ENCODE measurements around the gene TMEM125. TPM values are rescaled to one million over a fixed set of nuclear protein-coding genes. Genes with fewer than 3 reads are reported as not detected.

Gene TMEM125
- polyA plus RNA-seq, 1 of the 3 experiments (the other 2 are of a cell fraction) = not detected

- no peak overlapping the region for H3K4me2 ChIP-seq
- H3K27me3 ChIP-seq (ENCODE audit: insufficient read depth) = peaks cover 2% of the 10 kb centered on the region; the same call in 1 of the 2 replicates
- no peaks in the 10 kb centered on the region for H3K79me2 ChIP-seq (ENCODE audit: insufficient read depth)
- 71% methylated on average over 12 of the region's 15 CpGs for whole genome bisulfite sequencing (ENCODE audit: low lambda C conversion rate)
- no peaks in the 10 kb centered on the region for H3F3A ChIP-seq (replicated peaks; ENCODE audit: insufficient read depth)
- no peaks in the 10 kb centered on the region for H3K36me3 ChIP-seq (replicated peaks in 1 of 2; ENCODE audit: control insufficient read depth in 1 of 2, insufficient read depth in 2 of 2, low read length in 1 of 2)
- no peak for DNase-seq
- no peak overlapping the region for H3K27ac ChIP-seq (ENCODE audit: low read depth in 2 of 2, low read length in 1 of 2)
- no peak overlapping the region for H2AFZ ChIP-seq (ENCODE audit: low read depth)
- ChIA-PET CTCF (interaction anchor here (1.4 kb wide), 1 partner anchor 56 kb away, joined by 5 read pairs; no protein-coding TSS in a partner anchor), POLR2A (interaction anchor here (0.6 kb wide), 1 partner anchor 304 kb away, joined by 3 read pairs; no protein-coding TSS in a partner anchor)
- TF ChIP-seq, protein P1, sequence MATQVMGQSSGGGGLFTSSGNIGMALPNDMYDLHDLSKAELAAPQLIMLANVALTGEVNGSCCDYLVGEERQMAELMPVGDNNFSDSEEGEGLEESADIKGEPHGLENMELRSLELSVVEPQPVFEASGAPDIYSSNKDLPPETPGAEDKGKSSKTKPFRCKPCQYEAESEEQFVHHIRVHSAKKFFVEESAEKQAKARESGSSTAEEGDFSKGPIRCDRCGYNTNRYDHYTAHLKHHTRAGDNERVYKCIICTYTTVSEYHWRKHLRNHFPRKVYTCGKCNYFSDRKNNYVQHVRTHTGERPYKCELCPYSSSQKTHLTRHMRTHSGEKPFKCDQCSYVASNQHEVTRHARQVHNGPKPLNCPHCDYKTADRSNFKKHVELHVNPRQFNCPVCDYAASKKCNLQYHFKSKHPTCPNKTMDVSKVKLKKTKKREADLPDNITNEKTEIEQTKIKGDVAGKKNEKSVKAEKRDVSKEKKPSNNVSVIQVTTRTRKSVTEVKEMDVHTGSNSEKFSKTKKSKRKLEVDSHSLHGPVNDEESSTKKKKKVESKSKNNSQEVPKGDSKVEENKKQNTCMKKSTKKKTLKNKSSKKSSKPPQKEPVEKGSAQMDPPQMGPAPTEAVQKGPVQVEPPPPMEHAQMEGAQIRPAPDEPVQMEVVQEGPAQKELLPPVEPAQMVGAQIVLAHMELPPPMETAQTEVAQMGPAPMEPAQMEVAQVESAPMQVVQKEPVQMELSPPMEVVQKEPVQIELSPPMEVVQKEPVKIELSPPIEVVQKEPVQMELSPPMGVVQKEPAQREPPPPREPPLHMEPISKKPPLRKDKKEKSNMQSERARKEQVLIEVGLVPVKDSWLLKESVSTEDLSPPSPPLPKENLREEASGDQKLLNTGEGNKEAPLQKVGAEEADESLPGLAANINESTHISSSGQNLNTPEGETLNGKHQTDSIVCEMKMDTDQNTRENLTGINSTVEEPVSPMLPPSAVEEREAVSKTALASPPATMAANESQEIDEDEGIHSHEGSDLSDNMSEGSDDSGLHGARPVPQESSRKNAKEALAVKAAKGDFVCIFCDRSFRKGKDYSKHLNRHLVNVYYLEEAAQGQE (IDR thresholded peaks at IDR 0.05; ENCODE audit: low read depth, low read length) = no peak
- TF ChIP-seq USF1 (IDR thresholded peaks at IDR 0.05; ENCODE audit: borderline replicate concordance, low read depth) = no peak
- TF ChIP-seq GABPA (IDR thresholded peaks at IDR 0.05; ENCODE audit: low read depth) = no peak
- no peak for TF ChIP-seq ELF1 (IDR thresholded peaks at IDR 0.05)
- TF ChIP-seq USF2 (IDR thresholded peaks at IDR 0.05; ENCODE audit: borderline replicate concordance, low read depth, low read length) = no peak
- TF ChIP-seq MEF2A (IDR thresholded peaks at IDR 0.05; ENCODE audit: borderline replicate concordance, low read depth) = no peak
- TF ChIP-seq SMC3 (IDR thresholded peaks at IDR 0.05; ENCODE audit: low read depth, low read length) = no peak
- TF ChIP-seq FOXM1 (IDR thresholded peaks at IDR 0.05; ENCODE audit: low read depth) = no peak
- no peak for TF ChIP-seq RXRA (IDR thresholded peaks at IDR 0.05; ENCODE audit: borderline replicate concordance, low read depth)
- H3K9me2 ChIP-seq = no peaks in the 10 kb centered on the region
- H3K9me3 ChIP-seq = no peaks in the 10 kb centered on the region
- no peaks in the 10 kb centered on the region for H4K20me1 ChIP-seq (ENCODE audit: insufficient read depth)
- no peak overlapping the region for H3K4me3 ChIP-seq (ENCODE audit: low read depth in 2 of 2, low read length in 1 of 2)
- H3K4me1 ChIP-seq (ENCODE audit: control insufficient read depth in 1 of 2, insufficient read depth in 2 of 2, low read depth in 1 of 2, low read length in 1 of 2) = no peaks in the 10 kb centered on the region
- no peak overlapping the region for H3K9ac ChIP-seq
These were observed 12.7 kb downstream of the TMEM125 start for GRCh38 chr1:43282220-43283195.

DNA sequence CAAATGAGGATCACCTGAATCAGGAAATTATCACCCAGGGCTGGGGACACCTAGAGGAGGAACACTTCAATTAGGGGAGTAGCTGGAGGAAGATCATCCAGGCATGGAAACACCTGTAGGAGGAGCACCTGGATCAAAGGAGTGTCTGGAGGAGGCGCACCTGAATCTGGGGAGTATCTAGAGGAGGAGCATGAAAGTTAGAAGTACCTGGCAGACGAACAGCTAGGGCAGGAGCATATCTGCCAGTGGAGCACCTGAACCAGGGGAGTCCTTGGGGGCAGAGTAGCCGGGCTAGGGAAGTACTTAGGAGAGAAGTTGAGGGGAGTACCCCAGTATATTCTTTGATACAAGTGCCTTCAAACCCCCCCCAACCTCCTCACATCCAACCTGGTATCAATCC lies 14.3 kb downstream of the TMEM125 start:
- Histone ChIP-seq H2AFZ (ENCODE audit: low read depth) (no peak overlapping the region), H3K9ac (no peak overlapping the region), H3K79me2 (ENCODE audit: insufficient read depth) (no peaks in the 10 kb centered on the region), H3K27me3 (ENCODE audit: insufficient read depth) (peaks cover 14% of the 10 kb centered on the region; the same call in 1 of the 2 replicates), H4K20me1 (ENCODE audit: insufficient read depth) (no peaks in the 10 kb centered on the region), H3K9me3 (no peaks in the 10 kb centered on the region), H3K4me3 (ENCODE audit: low read depth in 2 of 2, low read length in 1 of 2) (no peak overlapping the region), H3F3A (replicated peaks; ENCODE audit: insufficient read depth) (no peaks in the 10 kb centered on the region), H3K9me2 (no peaks in the 10 kb centered on the region), H3K4me2 (no peak overlapping the region), H3K36me3 (replicated peaks in 1 of 2; ENCODE audit: control insufficient read depth in 1 of 2, insufficient read depth in 2 of 2, low read length in 1 of 2) (no peaks in the 10 kb centered on the region), H3K27ac (ENCODE audit: low read depth in 2 of 2, low read length in 1 of 2) (no peak overlapping the region), H3K4me1 (ENCODE audit: control insufficient read depth in 1 of 2, insufficient read depth in 2 of 2, low read depth in 1 of 2, low read length in 1 of 2) (no peaks in the 10 kb centered on the region; a peak in 1 of 4 replicates)
- 82% methylated on average over 3 of the region's 3 CpGs for WGBS (ENCODE audit: low lambda C conversion rate)
- TF ChIP-seq TCF12 (IDR thresholded peaks at IDR 0.05) (no peak), SMC3 (IDR thresholded peaks at IDR 0.05; ENCODE audit: low read depth, low read length) (no peak), JUND (IDR thresholded peaks at IDR 0.05) (no peak), POLR2AphosphoS5 (IDR thresholded peaks at IDR 0.05; ENCODE audit: low read depth, low read length) (no peak), FOXJ3 (CRISPR knock-in tag; IDR thresholded peaks at IDR 0.05) (no peak)
- ChIA-PET CTCF (no interaction called here), POLR2A (no interaction called here)
- no peak for DNase-seq

All from SK-N-SH (cell line).